Neural cell (in vitro differentiated cells): Measurements from ENCODE around the gene STX16.

ENCODE experiments used
- CTCF ChIP-seq: fragments of 450-650 bp; IDR thresholded peaks from 2 replicates; pipeline ENCODE4 v1.5.1; 2014; ENCODE audit warnings: antibody characterized with exemption, mild to moderate bottlenecking, moderate library complexity; ENCODE audit not compliant: poor library complexity, severe bottlenecking
- MXI1 ChIP-seq: fragments of 450-650 bp; conservative IDR thresholded peaks from 2 replicates; pipeline ENCODE4 v1.6.1; 2014; ENCODE audit warnings: antibody characterized with exemption, mild to moderate bottlenecking; ENCODE audit not compliant: poor library complexity, severe bottlenecking

GRCh38 chr20:58667975-58668374 is 16.9 kb downstream of the STX16 start:
- TF ChIP-seq MXI1 (no peak), CTCF (no peak)
